Osteocyte (in vitro differentiated cells): ENCODE results near the gene GJD3. TPM values are rescaled to one million over a fixed set of nuclear protein-coding genes. Genes with fewer than 3 reads are reported as not detected.

ENCODE experiments used
- DNase-seq: peaks from one replicate; pipeline ENCODE4 v3.0.0; 2021; ENCODE audit warnings: mixed read lengths; ENCODE audit not compliant: unreplicated experiment; ENCODE audit errors: extremely low spot score
- H3K27ac Mint-ChIP-seq: one replicate; pipeline ENCODE4 v1.8.0; 2021; ENCODE audit warnings: mild to moderate bottlenecking, mixed read lengths; ENCODE audit not compliant: unreplicated experiment
- H3K27me3 Mint-ChIP-seq: one replicate; pipeline ENCODE4 v1.8.0; 2021; ENCODE audit warnings: mixed read lengths; ENCODE audit not compliant: unreplicated experiment
- H3K36me3 Mint-ChIP-seq: one replicate; pipeline ENCODE4 v1.8.0; 2021; ENCODE audit warnings: mixed read lengths; ENCODE audit not compliant: unreplicated experiment
- H3K4me1 Mint-ChIP-seq: one replicate; pipeline ENCODE4 v1.8.0; 2021; ENCODE audit warnings: mixed read lengths; ENCODE audit not compliant: unreplicated experiment
- H3K4me3 Mint-ChIP-seq: one replicate; pipeline ENCODE4 v1.8.0; 2021; ENCODE audit warnings: mild to moderate bottlenecking, moderate library complexity, mixed read lengths; ENCODE audit not compliant: unreplicated experiment
- H3K9me3 Mint-ChIP-seq: one replicate; pipeline ENCODE4 v1.8.0; 2021; ENCODE audit warnings: mixed read lengths; ENCODE audit not compliant: unreplicated experiment
- total RNA-seq: library from RNA; stranded (reverse); gene quantifications from 2 replicates; pipeline ENCODE4 v1.2.1, GENCODE V29; 2021
- TF ChIP-seq, protein P1 (sequence below): fragments of 200-600 bp; sonication (generic); IDR thresholded peaks from 2 replicates; pipeline ENCODE4 v1.5.0; 2021; ENCODE audit warnings: antibody characterized with exemption, mild to moderate bottlenecking, moderate library complexity

The GJD3 gene
- total RNA-seq, 1 donor from 2014 or later, result 0.40 TPM

DNA sequence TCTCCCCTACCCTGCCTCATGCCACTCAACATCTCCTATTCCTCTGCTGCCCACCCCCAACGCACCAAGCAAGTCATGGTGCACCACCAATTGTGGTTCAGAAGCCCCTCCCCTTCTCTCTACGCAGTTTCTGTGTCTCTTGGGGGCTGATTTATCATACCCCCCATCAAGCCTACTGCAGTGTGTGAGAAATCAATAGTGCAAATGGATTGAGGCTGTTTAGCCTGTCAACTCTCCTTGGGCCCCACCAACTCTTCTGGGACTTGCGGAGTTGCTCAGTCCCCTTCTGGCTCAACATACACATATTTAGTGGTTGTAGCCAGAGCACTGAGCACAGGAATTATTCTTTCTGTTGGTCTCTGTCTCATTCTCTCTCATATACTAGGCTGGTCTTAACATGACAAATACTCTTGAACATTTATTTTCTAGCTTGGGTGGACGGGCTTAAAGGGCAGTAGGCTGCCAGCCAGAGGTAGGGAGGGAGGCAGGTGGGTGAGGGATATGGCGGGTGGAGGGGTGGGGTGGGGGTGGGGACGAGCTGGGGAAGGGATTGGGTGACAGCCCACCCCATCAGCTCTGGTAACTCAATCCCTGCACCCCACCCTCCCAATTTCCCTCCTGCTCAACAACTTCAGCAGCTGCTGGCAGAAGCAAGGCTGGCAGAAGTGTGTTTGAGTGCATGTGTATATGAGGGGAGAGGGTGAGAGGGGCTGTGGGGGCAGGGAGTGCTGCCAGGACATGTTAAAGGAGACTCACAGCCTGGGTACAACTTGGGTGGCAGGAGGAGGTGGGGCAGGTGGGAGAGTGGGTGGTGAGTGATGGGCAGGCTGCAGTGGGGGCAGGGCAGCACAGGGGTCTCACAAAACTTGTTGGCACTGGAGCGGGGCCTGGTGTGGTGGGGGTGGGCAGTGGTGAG, 50.6 kb downstream of the GJD3 start:
- no peaks in the 10 kb centered on the region for H3K27me3 Mint-ChIP-seq

More for the DNA sequence above, 50.6 kb downstream of the GJD3 start:
- no peaks in the 10 kb centered on the region for H3K9me3 Mint-ChIP-seq
- peak overlapping the region; percentile 95 for H3K27ac Mint-ChIP-seq
- H3K4me1 Mint-ChIP-seq, result peaks cover 39% of the 10 kb centered on the region
- peak overlapping the region; percentile 40 for H3K4me3 Mint-ChIP-seq
- TF ChIP-seq, protein P1, sequence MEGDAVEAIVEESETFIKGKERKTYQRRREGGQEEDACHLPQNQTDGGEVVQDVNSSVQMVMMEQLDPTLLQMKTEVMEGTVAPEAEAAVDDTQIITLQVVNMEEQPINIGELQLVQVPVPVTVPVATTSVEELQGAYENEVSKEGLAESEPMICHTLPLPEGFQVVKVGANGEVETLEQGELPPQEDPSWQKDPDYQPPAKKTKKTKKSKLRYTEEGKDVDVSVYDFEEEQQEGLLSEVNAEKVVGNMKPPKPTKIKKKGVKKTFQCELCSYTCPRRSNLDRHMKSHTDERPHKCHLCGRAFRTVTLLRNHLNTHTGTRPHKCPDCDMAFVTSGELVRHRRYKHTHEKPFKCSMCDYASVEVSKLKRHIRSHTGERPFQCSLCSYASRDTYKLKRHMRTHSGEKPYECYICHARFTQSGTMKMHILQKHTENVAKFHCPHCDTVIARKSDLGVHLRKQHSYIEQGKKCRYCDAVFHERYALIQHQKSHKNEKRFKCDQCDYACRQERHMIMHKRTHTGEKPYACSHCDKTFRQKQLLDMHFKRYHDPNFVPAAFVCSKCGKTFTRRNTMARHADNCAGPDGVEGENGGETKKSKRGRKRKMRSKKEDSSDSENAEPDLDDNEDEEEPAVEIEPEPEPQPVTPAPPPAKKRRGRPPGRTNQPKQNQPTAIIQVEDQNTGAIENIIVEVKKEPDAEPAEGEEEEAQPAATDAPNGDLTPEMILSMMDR, result no peak
- H3K36me3 Mint-ChIP-seq, result no peaks in the 10 kb centered on the region
- no peak for DNase-seq

Other genes starting within 250 kb of the GJD3 start
- 85.9 and 86.8 TPM in 2 replicates for gene MSL1, start 242.8 kb downstream of the GJD3 start, total RNA-seq
- 87.5 and 90.9 TPM in 2 replicates for gene CASC3, start 224.2 kb downstream of the GJD3 start, total RNA-seq
- gene RAPGEFL1, start 187.3 kb downstream of the GJD3 start, total RNA-seq, result 5.7 and 6.8 TPM in 2 replicates
- 28.3 and 28.6 TPM in 2 replicates for gene WIPF2, start 145.4 kb downstream of the GJD3 start, total RNA-seq
- gene CDC6, start 76.9 kb downstream of the GJD3 start, total RNA-seq, result 6.7 and 10.8 TPM in 2 replicates
- gene RARA, start 55.6 kb downstream of the GJD3 start, total RNA-seq, result 62.6 and 65.2 TPM in 2 replicates
- 41.9 and 43.3 TPM in 2 replicates for gene TOP2A, start 53.2 kb upstream of the GJD3 start, total RNA-seq
- gene IGFBP4, start 78.7 kb upstream of the GJD3 start, total RNA-seq, result 2,074 and 2,132 TPM in 2 replicates
- 0.21 and 0.73 TPM in 2 replicates for gene TNS4, start 136.9 kb upstream of the GJD3 start, total RNA-seq
- gene CCR7, start 200.7 kb upstream of the GJD3 start, total RNA-seq, result 0.21 TPM in 1 of 2 replicates, not detected in the other